DND-41 (cell line): ENCODE measurements around the gene PHRF1.

Experiments used
- CTCF ChIP-seq: IDR thresholded peaks from 2 replicates; pipeline ENCODE4 v1.5.1; 2012; ENCODE audit warnings: borderline replicate concordance, low read length, moderate library complexity, mild to moderate bottlenecking; ENCODE audit not compliant: poor library complexity, severe bottlenecking; ENCODE audit errors: extremely low read depth
- EZH2 ChIP-seq: IDR thresholded peaks from 3 replicates; pipeline ENCODE4 v1.6.1; 2012; ENCODE audit warnings: borderline replicate concordance, low read depth, mild to moderate bottlenecking, moderate library complexity, low read length, inconsistent platforms; ENCODE audit not compliant: severe bottlenecking

GRCh38 chr11:624705-625635, 48.7 kb downstream of the PHRF1 start, which contains the start of gene CDHR5:
- no peak for TF ChIP-seq CTCF
- no peak for TF ChIP-seq EZH2
